K562 (cell line): ENCODE results near the gene DUS4L. TPM values are rescaled to one million over a fixed set of nuclear protein-coding genes. Genes with fewer than 3 reads are reported as not detected.

Experiments used
- ETV1 ChIP-seq: fragments of 450-650 bp; conservative IDR thresholded peaks from 2 replicates; pipeline ENCODE4 v1.6.1; 2016; ENCODE audit warnings: missing genetic modification characterization, control low read depth, low read depth, missing compliant biosample characterization
- MGA ChIP-seq: fragments of 450-650 bp; IDR thresholded peaks from 2 replicates; pipeline ENCODE4 v1.6.1; 2016; ENCODE audit warnings: mild to moderate bottlenecking, moderate library complexity
- polyA plus RNA-seq, 8 experiments: library from polyadenylated mRNA; depleted of rRNA in 4 of 8; stranded (reverse) in 5 of 8; unstranded in 3 of 8; fragments of >200 nt; fragmentation: Nextera tagmentation in 2 of 8; fragmentation: Illumina TruSeq in 1 of 8; extraction: Ambion mirVana in 2 of 8; extraction: Trizol in 1 of 8; gene quantifications; 2 replicates each; pipeline versions ENCODE4 v1.2.1 to v1.2.3, GENCODE V29; 2011 to 2014; ENCODE audit warnings: inconsistent platforms in 1 of 8, missing spikeins in 1 of 8
- total RNA-seq, 7 experiments: library from RNA; depleted of rRNA in 6 of 7; stranded (reverse); fragments of >200 nt in 6 of 7; fragmentation: Illumina TruSeq in 2 of 7; extraction: Trizol in 2 of 7; gene quantifications; 2 replicates each; pipeline versions ENCODE4 v1.2.1 to v1.2.3, GENCODE V29; 2011 to 2021; ENCODE audit warnings: low replicate concordance in 1 of 7

Gene DUS4L
- total and polyA plus RNA-seq, 9 of the 15 experiments (the other 6 are each of a cell fraction or from before 2014, with no cell fraction given): 12.2 to 33.6 (median 28.6) TPM

GRCh38 chr7:107622894-107623293 lies 59.1 kb downstream of the DUS4L start (continued):
- no peak for TF ChIP-seq MGA
- no peak for TF ChIP-seq ETV1 (tag)
